HepG2 (cell line): ENCODE results near the gene TSACC. TPM values are rescaled to one million over a fixed set of nuclear protein-coding genes. Genes with fewer than 3 reads are reported as not detected.

Source experiments
- ARNT ChIP-seq: fragments of 450-650 bp; IDR thresholded peaks from 2 replicates; pipeline ENCODE4 v1.6.1; 2017
- CEBPZ ChIP-seq: IDR thresholded peaks from 2 replicates; pipeline ENCODE4 v1.6.1; 2012; ENCODE audit warnings: low read length, improper control_type of control experiment
- CHCHD3 ChIP-seq: sonication (generic); formaldehyde crosslinking; IDR thresholded peaks from 2 replicates; pipeline ENCODE4 v1.8.0; 2022; ENCODE audit warnings: mild to moderate bottlenecking, missing genetic modification reagents, moderate library complexity
- CHD4 ChIP-seq: fragments of 200-600 bp; sonication (generic); IDR thresholded peaks from 2 replicates; pipeline ENCODE4 v1.7.0; 2017; ENCODE audit warnings: mild to moderate bottlenecking, low read length, borderline replicate concordance
- ELF1 ChIP-seq: sonication (generic); formaldehyde crosslinking; IDR thresholded peaks from 2 replicates; pipeline ENCODE4 v1.4.0; 2020; ENCODE audit warnings: missing genetic modification reagents
- GPN1 ChIP-seq: sonication (generic); formaldehyde crosslinking; IDR thresholded peaks from 2 replicates; pipeline ENCODE4 v1.5.1; 2020; ENCODE audit warnings: missing genetic modification reagents, borderline replicate concordance
- ISL2 ChIP-seq: sonication (generic); formaldehyde crosslinking; IDR thresholded peaks from 2 replicates; pipeline ENCODE4 v1.5.0; 2020; ENCODE audit warnings: missing genetic modification reagents
- MBD4 ChIP-seq: IDR thresholded peaks from 2 replicates; pipeline ENCODE4 v1.6.1; 2012; ENCODE audit warnings: low read length, inconsistent platforms, borderline replicate concordance
- MTA1 ChIP-seq: sonication (generic); formaldehyde crosslinking; IDR thresholded peaks from 2 replicates; pipeline ENCODE4 v1.4.0; 2020; ENCODE audit warnings: missing genetic modification reagents, mild to moderate bottlenecking, borderline replicate concordance
- NAIF1 ChIP-seq: sonication (generic); formaldehyde crosslinking; IDR thresholded peaks from 2 replicates; pipeline ENCODE4 v1.5.0; 2020; ENCODE audit warnings: mild to moderate bottlenecking, missing genetic modification reagents, borderline replicate concordance
- RFX5 ChIP-seq: IDR thresholded peaks from 2 replicates; pipeline ENCODE4 v1.6.1; 2011; ENCODE audit warnings: low read depth, low read length, improper control_type of control experiment
- SIX4 ChIP-seq: sonication (generic); formaldehyde crosslinking; IDR thresholded peaks from 2 replicates; pipeline ENCODE4 v1.4.0; 2020; ENCODE audit warnings: missing genetic modification reagents
- STAG1 ChIP-seq: sonication (generic); formaldehyde crosslinking; IDR thresholded peaks from 2 replicates; pipeline ENCODE4 v1.4.0; 2020; ENCODE audit warnings: missing genetic modification reagents
- TCF12 ChIP-seq, 2 experiments: fragments of 450-650 bp in 1 of 2; sonication (generic) in 1 of 2; formaldehyde crosslinking in 1 of 2; IDR thresholded peaks; 2 replicates each; pipeline versions ENCODE4 v1.6.1 to v1.8.0; 2017 to 2022; ENCODE audit warnings: antibody characterized with exemption in 1 of 2, mild to moderate bottlenecking in 1 of 2, missing genetic modification reagents in 1 of 2, moderate library complexity in 1 of 2
- THAP11 ChIP-seq: IDR thresholded peaks from 2 replicates; pipeline ENCODE4 v1.6.1; 2016; ENCODE audit warnings: missing biosample characterization, missing genetic modification reagents
- TOPORS ChIP-seq: sonication (generic); formaldehyde crosslinking; IDR thresholded peaks from 2 replicates; pipeline ENCODE4 v1.8.0; 2023; ENCODE audit warnings: mild to moderate bottlenecking, missing genetic modification reagents
- U2AF1 ChIP-seq: fragments of 200-400 bp; formaldehyde crosslinking; optimal IDR thresholded peaks from 2 replicates; pipeline ENCODE3; 2017; ENCODE audit warnings: mild to moderate bottlenecking, low read depth, low read length
- ZBTB14 ChIP-seq: sonication (generic); formaldehyde crosslinking; IDR thresholded peaks from 2 replicates; pipeline ENCODE4 v1.4.0; 2020; ENCODE audit warnings: missing genetic modification reagents
- ZBTB37 ChIP-seq: sonication (generic); formaldehyde crosslinking; IDR thresholded peaks from 2 replicates; pipeline ENCODE4 v1.4.0; 2020; ENCODE audit warnings: mild to moderate bottlenecking, missing genetic modification reagents
- ZNF362 ChIP-seq: sonication (generic); formaldehyde crosslinking; IDR thresholded peaks from 2 replicates; pipeline ENCODE4 v1.4.0; 2020; ENCODE audit warnings: missing genetic modification reagents, mild to moderate bottlenecking, borderline replicate concordance
- ZNF546 ChIP-seq: sonication (generic); formaldehyde crosslinking; conservative IDR thresholded peaks from 2 replicates; pipeline ENCODE4 v1.8.1; 2023; ENCODE audit warnings: mild to moderate bottlenecking, missing genetic modification reagents
- ZNF674 ChIP-seq: sonication (generic); formaldehyde crosslinking; IDR thresholded peaks from 2 replicates; pipeline ENCODE4 v1.5.0; 2020; ENCODE audit warnings: low read depth, mild to moderate bottlenecking, missing genetic modification reagents
- polyA plus RNA-seq, 8 experiments: library from polyadenylated mRNA; depleted of rRNA in 3 of 8; stranded (reverse) in 7 of 8; unstranded in 1 of 8; fragments of >200 nt; fragmentation: Illumina TruSeq in 4 of 8; extraction: Trizol in 4 of 8; gene quantifications; 2 replicates each; pipeline versions ENCODE4 v1.2.1 to v1.2.3, GENCODE V29; 2011 to 2016; ENCODE audit warnings: low read depth in 4 of 8, missing spikeins in 1 of 8, mixed read lengths in 1 of 8; ENCODE audit not compliant: insufficient read depth in 1 of 8
- total RNA-seq, 5 experiments: library from RNA; depleted of rRNA; stranded (reverse); fragments of >200 nt; fragmentation: Illumina TruSeq; extraction: Trizol; gene quantifications; 2 replicates each; pipeline ENCODE4 v1.2.3, GENCODE V29; 2016; ENCODE audit warnings: low read depth in 1 of 5

The TSACC gene
- total and polyA plus RNA-seq, 2 of the 13 experiments (the other 11 are each of a cell fraction or from before 2014, with no cell fraction given), result 1.5 to 2.6 TPM

- TF ChIP-seq CHCHD3 (CRISPR knock-in tag) (no peak), ISL2 (CRISPR knock-in tag) (no peak), TOPORS (CRISPR knock-in tag) (no peak), SIX4 (CRISPR knock-in tag) (0 out of 2 replicates have a peak, but pooled peaks have one; percentile 3), ZBTB37 (CRISPR knock-in tag) (no peak), U2AF1 (no peak), ZNF674 (no peak), CHD4 (peak; percentile 87), ZNF362 (CRISPR knock-in tag) (0 out of 2 replicates have a peak, but pooled peaks have one; percentile 4), STAG1 (CRISPR knock-in tag) (no peak), CEBPZ (no peak), ZNF546 (CRISPR knock-in tag) (no peak), MBD4 (no peak), THAP11 (CRISPR knock-in tag) (no peak), GPN1 (CRISPR knock-in tag) (no peak), RFX5 (no peak), ZBTB14 (CRISPR knock-in tag) (no peak), MTA1 (no peak), NAIF1 (no peak), ARNT (no peak), TCF12 (IDR thresholded peaks at IDR 0.05) (no peak), TCF12 (CRISPR knock-in tag; IDR thresholded peaks at IDR 0.05) (no peak), ELF1 (CRISPR knock-in tag) (no peak)
Measured at GRCh38 chr1:156372265-156372586, 33.9 kb downstream of the TSACC start (continued).
